Body of pancreas (tissue), 4 donors: Measurements from ENCODE around the gene ZMYM2.

ENCODE experiments used
- CTCF ChIP-seq, 7 experiments: fragments of 450-650 bp in 4 of 7; fragments of 200-600 bp in 3 of 7; sonication (generic) in 3 of 7; IDR thresholded peaks; one replicate each; pipeline ENCODE4 v1.5.1; 2016 to 2019; ENCODE audit warnings: antibody characterized with exemption in 7 of 7
- POLR2A ChIP-seq, 3 donors: fragments of 450-650 bp; IDR thresholded peaks; one replicate each; pipeline ENCODE4 v1.6.1; 2016; ENCODE audit warnings: antibody characterized with exemption in 3 of 3, mild to moderate bottlenecking in 2 of 3

- TF ChIP-seq POLR2A (IDR thresholded peaks at IDR 0.05) (no peak), CTCF (IDR thresholded peaks at IDR 0.05) (no peak)
Measured at GRCh38 chr13:20053016-20053415, 94.5 kb downstream of the ZMYM2 start.
